Measurements from ENCODE around the gene BCL2L15. TPM values are rescaled to one million over a fixed set of nuclear protein-coding genes. Genes with fewer than 3 reads are reported as not detected.

BCL2L15 gene
- total and polyA plus RNA-seq, 4 donors, result 0.04 to 0.70 (median 0.11) TPM

DNA sequence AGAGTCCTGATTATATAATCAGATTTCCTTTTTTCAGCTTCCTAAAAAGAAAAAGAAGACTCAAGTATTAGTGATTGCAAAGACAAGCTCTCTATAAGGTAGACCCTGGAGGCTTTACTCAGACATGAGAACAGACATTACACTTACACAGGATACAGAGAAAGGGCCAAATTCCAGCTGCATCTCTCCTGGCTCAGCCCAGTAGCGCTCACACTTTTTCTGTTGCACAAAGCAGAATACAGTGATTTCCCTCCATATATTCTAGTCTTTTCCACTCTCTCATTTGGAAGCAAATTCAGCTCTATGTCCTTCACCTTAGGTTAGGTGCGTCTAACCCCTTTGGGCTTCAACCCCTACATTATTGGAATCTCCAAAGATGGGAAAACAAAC is 31.0 kb downstream of the BCL2L15 start:
- 98% methylated on average over 2 of the region's 2 CpGs for WGBS
- no peak overlapping the region for H3K4me3 ChIP-seq (ENCODE audit: low read depth in 1 of 3, low read length in 3 of 3)
- H3K4me1 ChIP-seq (ENCODE audit: control insufficient read depth in 4 of 4, insufficient read depth in 4 of 4, low read length in 3 of 4), result no peaks in the 10 kb centered on the region
- no peaks in the 10 kb centered on the region for H3K9me3 ChIP-seq (ENCODE audit: control insufficient read depth in 4 of 4, low read length in 3 of 4)
- DNase-seq (ENCODE audit: low spot score), result no peak
- H3K27me3 ChIP-seq (ENCODE audit: control insufficient read depth in 4 of 4, insufficient read depth in 4 of 4, low read length in 3 of 4), result no peaks in the 10 kb centered on the region
- H3K9ac ChIP-seq (ENCODE audit: low read depth in 1 of 2, low read length in 2 of 2), result no peak overlapping the region
- TF ChIP-seq, protein P1, sequence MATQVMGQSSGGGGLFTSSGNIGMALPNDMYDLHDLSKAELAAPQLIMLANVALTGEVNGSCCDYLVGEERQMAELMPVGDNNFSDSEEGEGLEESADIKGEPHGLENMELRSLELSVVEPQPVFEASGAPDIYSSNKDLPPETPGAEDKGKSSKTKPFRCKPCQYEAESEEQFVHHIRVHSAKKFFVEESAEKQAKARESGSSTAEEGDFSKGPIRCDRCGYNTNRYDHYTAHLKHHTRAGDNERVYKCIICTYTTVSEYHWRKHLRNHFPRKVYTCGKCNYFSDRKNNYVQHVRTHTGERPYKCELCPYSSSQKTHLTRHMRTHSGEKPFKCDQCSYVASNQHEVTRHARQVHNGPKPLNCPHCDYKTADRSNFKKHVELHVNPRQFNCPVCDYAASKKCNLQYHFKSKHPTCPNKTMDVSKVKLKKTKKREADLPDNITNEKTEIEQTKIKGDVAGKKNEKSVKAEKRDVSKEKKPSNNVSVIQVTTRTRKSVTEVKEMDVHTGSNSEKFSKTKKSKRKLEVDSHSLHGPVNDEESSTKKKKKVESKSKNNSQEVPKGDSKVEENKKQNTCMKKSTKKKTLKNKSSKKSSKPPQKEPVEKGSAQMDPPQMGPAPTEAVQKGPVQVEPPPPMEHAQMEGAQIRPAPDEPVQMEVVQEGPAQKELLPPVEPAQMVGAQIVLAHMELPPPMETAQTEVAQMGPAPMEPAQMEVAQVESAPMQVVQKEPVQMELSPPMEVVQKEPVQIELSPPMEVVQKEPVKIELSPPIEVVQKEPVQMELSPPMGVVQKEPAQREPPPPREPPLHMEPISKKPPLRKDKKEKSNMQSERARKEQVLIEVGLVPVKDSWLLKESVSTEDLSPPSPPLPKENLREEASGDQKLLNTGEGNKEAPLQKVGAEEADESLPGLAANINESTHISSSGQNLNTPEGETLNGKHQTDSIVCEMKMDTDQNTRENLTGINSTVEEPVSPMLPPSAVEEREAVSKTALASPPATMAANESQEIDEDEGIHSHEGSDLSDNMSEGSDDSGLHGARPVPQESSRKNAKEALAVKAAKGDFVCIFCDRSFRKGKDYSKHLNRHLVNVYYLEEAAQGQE (IDR thresholded peaks at IDR 0.05), result no peak
- TF ChIP-seq NR2F2 (IDR thresholded peaks at IDR 0.05) (no peak), EGR1 (IDR thresholded peaks at IDR 0.05; ENCODE audit: low read depth in 2 of 2) (no peak), GABPA (IDR thresholded peaks at IDR 0.05 in 1 of 2, conservative IDR thresholded peaks at IDR 0.05 in 1 of 2) (no peak), RXRA (IDR thresholded peaks at IDR 0.05) (no peak), FOXA2 (IDR thresholded peaks at IDR 0.05) (no peak), HNF4A (conservative IDR thresholded peaks at IDR 0.05) (no peak), TAF1 (conservative IDR thresholded peaks at IDR 0.05) (no peak), SP1 (IDR thresholded peaks at IDR 0.05) (no peak), JUND (IDR thresholded peaks at IDR 0.05) (no peak), RAD21 (IDR thresholded peaks at IDR 0.05) (no peak), FOXA1 (IDR thresholded peaks at IDR 0.05) (no peak), YY1 (IDR thresholded peaks at IDR 0.05) (no peak)
- TF ChIP-seq, protein P2, sequence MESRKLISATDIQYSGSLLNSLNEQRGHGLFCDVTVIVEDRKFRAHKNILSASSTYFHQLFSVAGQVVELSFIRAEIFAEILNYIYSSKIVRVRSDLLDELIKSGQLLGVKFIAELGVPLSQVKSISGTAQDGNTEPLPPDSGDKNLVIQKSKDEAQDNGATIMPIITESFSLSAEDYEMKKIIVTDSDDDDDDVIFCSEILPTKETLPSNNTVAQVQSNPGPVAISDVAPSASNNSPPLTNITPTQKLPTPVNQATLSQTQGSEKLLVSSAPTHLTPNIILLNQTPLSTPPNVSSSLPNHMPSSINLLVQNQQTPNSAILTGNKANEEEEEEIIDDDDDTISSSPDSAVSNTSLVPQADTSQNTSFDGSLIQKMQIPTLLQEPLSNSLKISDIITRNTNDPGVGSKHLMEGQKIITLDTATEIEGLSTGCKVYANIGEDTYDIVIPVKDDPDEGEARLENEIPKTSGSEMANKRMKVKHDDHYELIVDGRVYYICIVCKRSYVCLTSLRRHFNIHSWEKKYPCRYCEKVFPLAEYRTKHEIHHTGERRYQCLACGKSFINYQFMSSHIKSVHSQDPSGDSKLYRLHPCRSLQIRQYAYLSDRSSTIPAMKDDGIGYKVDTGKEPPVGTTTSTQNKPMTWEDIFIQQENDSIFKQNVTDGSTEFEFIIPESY (IDR thresholded peaks at IDR 0.05), result no peak
- TF ChIP-seq, protein P3, sequence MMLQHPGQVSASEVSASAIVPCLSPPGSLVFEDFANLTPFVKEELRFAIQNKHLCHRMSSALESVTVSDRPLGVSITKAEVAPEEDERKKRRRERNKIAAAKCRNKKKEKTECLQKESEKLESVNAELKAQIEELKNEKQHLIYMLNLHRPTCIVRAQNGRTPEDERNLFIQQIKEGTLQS (IDR thresholded peaks at IDR 0.05), result no peak
- no peaks in the 10 kb centered on the region for H3K36me3 ChIP-seq (ENCODE audit: control insufficient read depth in 4 of 4, insufficient read depth in 3 of 4, low read depth in 1 of 4, low read length in 3 of 4)
- H3K27ac ChIP-seq (ENCODE audit: low read depth in 1 of 2, low read length in 2 of 2), result no peak overlapping the region

DNA sequence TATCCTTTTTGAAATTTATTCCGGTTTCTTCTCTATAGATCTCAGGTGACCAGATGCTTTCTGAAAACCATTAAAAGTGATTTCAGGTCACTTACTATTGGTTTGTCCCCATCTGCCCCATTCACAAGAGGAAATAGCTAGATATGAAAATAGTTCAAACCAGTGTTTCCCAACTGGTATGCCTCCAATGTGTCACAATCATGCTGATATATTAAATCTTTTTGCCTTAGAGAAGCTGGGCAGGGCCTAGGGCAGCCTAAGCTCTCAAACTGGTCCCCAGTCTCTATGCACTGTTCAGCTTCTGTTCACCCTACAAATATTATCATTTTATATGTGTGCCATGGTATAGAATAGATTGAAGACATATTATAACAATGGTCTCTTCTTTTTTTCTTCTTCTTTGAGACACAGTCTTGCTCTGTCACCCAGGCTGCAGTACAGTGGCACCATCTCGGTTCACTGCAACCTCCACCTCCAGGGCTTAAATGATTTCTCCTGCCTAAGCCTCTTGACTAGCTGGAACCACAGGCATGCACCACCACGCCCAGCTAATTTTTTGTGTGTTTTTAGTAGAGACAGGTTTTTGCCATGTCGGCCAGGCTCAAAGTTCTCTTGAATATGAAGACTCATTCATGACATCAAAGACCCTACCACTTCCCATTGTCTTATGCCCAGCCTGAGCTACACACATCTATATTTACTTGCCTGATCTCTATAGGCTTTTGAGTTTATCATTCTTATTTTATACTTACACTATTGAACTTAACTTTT is 31.6 kb downstream of the BCL2L15 start:
- no peaks in the 10 kb centered on the region for H3K36me3 ChIP-seq (ENCODE audit: control insufficient read depth in 4 of 4, insufficient read depth in 3 of 4, low read depth in 1 of 4, low read length in 3 of 4)
- H3K4me1 ChIP-seq (ENCODE audit: control insufficient read depth in 4 of 4, insufficient read depth in 4 of 4, low read length in 3 of 4), result no peaks in the 10 kb centered on the region
- 94% methylated on average over 4 of the region's 4 CpGs for WGBS

More for the DNA sequence above, 31.6 kb downstream of the BCL2L15 start:
- no peak for DNase-seq (ENCODE audit: low spot score)
- TF ChIP-seq, protein P2 (IDR thresholded peaks at IDR 0.05), result no peak
- TF ChIP-seq EGR1 (IDR thresholded peaks at IDR 0.05; ENCODE audit: low read depth in 2 of 2), result no peak
- H3K9me3 ChIP-seq (ENCODE audit: control insufficient read depth in 4 of 4, low read length in 3 of 4), result no peaks in the 10 kb centered on the region
- no peak overlapping the region for H3K9ac ChIP-seq (ENCODE audit: low read depth in 1 of 2, low read length in 2 of 2)
- H3K27me3 ChIP-seq (ENCODE audit: control insufficient read depth in 4 of 4, insufficient read depth in 4 of 4, low read length in 3 of 4), result no peaks in the 10 kb centered on the region
- no peak overlapping the region for H3K27ac ChIP-seq (ENCODE audit: low read depth in 1 of 2, low read length in 2 of 2)
- H3K4me3 ChIP-seq (ENCODE audit: low read depth in 1 of 3, low read length in 3 of 3), result no peak overlapping the region

Measured in liver (tissue), 9 donors.